ENCODE results near the gene PON2.

GRCh38 chr7:95471071-95471470, 36.2 kb upstream of the PON2 start:
- TF ChIP-seq POLR2A (IDR thresholded peaks at IDR 0.05) = no peak
- TF ChIP-seq CTCF (IDR thresholded peaks at IDR 0.05) = no peak

Data from uterus (tissue), 2 donors.